GM19023 (cell line): ENCODE results near the gene SEPTIN6.

Source experiments
- ATAC-seq: cut with Tn5 transposase; IDR thresholded peaks from one replicate; pipeline ENCODE4 v1.9.1; 2021; ENCODE audit warnings: mild to moderate bottlenecking, moderate library complexity; ENCODE audit not compliant: unreplicated experiment

Gene SEPTIN6

DNA sequence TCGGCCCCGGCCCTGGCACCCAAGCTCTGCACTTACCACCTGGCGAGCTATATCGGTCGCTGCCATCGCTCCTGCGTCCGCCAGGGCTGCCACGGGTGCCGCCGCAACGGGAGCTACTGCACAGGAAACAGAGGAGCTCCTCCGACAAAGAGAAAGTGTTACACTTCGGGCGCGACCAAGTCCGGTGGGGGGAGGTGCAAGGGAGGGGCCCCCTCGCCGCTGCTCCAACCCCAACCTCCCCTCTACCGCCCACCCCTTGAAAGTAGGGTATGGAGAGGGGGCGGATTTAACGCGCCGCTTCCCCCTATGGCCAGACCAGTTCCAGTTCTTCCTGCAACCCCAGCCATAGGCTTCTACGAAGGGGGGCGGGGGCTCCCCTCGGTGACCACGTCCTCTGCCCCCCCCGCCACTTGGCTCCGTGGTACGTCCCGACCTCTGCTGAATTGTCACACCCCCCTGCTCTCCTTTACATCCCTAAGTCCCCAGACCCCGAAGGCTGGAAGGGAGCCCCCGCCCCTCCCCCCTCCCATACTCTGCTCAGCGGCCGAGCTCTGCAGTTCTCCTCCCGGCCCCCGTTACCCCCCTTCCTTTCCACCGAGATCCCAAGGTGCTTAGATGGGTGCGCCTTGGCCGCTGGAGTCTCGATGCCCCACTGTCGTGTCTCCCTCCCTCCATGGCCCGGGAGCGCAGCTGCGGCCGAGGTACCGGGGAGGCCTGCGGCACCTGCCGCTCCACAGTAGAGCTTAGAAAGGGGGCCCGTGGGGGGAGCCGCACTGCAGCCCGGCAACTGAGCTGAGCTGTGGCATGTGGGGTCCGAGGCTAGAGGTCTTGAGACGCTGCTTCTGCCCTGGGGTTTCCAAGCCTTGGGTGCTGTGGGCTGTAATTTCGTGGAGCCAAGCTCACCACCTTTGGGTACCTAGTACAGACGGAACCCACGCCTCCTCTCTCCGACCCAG, at the start of gene SEPTIN6:
Gene SEPTIN6 (minus strand): TSS at position 129 of the 956 bp plus-strand sequence. CDS start 63 bp downstream, at position 66.
- ATAC-seq, result peak; percentile 63

DNA sequence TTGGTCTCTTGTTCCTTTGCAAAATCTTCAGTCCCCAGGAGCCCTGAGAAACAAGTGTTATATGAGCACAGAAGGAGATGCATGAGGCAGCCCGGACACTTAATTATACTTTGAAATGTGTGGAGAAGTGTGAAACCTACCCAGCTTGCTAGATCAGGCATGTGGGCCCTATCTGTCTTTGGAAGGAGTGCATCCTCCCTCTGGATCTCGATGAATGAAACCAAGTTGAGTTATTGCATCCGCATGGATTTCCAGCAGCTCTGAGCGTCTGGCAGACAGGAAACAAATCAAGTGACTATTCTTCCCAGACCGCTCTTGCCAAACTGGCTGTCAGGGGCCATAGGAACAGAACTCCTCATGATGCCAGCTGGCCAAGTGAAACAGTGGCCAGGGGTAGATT, 45.8 kb upstream of the SEPTIN6 start:
- ATAC-seq, result no peak

DNA sequence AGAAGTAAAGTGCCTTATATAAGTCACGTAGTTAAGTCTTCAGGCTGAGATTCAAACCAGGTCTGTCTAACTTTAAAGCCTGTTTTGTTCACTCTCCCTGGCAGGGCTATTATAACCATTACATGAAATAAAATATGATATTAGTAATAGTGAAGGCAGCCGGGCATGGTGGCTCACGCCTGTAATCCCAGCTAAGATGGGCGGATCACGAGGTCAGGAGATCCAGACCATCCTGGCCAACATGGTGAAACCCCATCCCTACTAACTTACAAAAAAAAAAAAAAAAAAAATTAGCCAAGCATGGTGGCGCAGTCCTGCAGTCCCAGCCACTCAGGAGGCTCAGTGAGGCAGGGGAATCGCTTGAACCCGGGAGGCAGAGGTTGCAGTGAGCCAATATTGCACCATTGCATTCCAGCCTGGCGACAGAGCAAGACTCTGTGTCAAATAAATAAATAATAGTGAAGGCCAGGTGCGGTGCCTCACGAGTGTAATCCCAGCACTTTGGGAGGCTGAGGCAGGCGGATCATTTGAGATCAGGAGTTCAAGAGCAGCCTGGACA, 43.3 kb upstream of the SEPTIN6 start:
- ATAC-seq, result no peak

DNA sequence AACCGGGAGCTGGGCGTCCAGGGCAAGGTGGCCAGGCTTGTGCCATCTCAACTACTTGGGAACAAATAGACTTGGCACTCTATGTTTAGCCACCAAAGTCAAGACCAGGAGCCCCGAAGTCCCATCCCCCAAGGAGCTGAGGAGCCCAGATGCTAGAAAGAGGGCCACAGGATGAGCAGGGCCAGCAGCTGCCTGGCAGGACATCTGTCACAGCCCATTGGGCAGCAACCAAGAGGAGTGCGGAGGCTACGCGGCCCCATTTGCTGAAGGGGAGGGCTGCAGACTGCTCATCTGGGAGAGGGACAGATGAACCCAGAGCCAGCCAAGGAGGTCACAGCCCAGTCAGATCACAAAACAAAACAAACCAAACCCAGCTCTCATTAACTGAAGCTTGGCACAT, 42.5 kb upstream of the SEPTIN6 start:
- ATAC-seq, result no peak

DNA sequence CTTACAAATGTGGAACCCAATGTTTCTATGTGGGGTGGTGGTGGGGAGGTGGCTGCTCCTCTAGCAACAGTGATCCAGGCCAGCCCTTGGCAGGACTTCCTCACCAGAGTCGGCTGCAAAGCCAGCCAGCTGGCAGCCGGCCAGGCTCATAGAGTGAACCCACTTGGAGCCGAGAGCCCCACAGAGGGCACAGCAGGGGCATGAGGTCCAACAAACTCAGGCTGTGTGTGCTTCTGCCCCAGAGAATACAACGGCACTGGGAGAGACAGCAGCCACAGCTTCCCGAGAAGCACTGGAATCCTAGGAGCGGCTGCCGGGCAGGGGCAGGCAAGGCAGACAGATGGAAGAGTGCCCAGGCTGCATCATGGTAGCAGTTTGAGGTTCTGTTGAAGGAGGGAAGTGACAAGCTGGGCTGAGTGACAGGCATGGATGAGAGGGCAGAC, 42.0 kb upstream of the SEPTIN6 start:
- ATAC-seq, result no peak

DNA sequence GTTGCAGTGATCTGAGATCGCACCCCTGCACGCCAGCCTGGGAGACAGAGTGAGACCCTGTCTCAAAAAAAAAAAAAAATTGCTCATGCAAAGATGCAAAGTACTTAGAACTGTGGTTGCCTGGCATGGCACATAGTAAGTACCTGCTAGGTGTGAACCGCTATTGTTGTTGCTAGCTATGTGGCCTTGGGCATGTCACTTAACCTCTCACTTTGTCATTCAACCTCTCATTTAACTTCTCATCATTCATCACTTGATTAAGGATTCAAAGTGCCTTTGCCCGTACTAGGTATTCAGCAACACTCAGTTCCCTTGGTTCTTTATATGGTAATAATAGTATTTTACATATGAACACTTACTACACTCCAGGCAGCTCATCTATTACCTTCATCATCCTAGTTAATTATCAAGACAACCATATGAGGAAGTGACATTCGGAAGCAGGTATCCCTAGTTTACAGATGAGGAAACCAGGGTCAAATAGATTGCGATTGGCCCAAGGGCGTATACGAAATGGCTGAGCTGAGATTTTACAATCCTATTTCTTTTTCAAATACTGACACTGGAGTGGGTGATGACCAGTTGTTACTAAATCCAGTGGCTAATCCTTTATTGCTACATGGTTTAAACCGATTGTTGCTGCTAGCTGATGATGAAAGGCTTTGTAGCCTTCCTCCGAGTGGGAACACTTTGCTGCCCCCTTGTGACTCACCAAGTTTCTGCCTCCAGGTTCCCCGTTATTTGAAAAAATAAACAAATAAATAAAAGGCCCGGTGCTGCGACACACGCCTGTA, 36.6 kb upstream of the SEPTIN6 start:
- peak; percentile 60 for ATAC-seq

DNA sequence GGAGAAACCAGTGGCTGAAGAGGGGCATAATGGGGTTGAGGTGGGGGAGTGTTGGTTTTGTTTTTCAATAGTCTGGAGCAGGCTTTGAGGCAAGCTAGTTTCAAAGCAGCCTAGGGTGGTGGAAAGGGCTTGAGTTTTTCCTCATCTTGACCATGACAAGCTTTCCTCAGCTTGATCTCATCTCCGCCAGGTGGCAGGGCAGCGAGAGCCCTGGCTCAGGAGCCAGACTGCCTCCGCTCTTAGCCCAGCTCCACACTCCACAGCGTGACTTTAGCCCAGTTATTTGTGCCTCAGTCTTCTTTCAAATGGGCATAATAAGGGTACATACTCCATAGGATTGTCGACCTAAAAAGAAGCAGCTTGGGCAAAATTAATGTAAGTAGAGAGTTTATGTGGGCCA, 35.5 kb upstream of the SEPTIN6 start:
- no peak for ATAC-seq

DNA sequence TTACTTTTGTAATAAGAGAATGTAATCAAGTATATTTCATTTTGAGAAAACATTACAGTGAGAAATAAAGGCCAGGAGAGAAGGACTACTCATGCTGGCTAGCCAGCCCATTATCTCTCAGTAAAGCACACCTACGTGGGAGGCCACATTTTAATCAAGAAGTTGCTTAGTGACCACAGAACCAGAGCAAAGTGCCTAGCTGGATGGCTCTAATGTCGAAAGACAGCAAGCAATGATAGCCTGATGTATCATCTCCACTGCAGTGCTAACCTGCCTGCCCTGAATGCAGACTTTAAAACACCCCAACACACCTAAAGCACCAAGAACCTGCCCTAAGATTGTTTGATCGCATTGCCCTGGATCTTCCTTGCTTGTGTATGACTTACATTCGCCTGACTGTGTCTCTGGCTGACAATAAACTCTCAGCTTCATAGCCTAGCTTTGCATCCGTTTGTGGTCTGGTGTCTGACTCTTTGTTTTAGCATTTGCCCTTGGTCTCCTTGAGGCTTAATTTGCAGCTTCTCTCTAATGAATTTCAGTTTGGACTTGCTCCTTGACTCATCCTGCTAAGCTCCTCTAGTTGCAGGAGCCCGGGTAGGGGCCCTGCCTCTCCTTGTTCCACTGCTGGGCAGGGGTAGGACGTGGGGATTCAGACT, 34.1 kb upstream of the SEPTIN6 start:
- no peak for ATAC-seq

DNA sequence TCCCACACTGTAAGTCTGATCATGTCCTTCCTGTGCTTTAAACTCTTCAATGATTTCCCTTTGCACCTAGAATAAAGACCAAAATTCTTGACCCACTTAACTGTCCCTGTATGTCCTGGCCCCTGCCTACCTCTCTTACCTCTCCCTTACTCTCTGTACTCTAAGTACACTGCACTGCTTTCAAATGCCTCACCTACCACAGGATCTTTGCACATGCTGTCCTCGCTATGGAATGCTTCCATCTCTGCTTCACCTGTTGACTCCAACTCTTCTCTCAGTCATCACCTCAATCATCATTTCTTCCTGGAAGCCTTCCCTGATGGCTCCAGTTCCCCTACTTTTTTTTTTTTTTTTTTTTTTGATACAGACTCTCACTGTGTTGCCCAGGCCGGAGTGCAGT, 29.0 kb upstream of the SEPTIN6 start:
- no peak for ATAC-seq

DNA sequence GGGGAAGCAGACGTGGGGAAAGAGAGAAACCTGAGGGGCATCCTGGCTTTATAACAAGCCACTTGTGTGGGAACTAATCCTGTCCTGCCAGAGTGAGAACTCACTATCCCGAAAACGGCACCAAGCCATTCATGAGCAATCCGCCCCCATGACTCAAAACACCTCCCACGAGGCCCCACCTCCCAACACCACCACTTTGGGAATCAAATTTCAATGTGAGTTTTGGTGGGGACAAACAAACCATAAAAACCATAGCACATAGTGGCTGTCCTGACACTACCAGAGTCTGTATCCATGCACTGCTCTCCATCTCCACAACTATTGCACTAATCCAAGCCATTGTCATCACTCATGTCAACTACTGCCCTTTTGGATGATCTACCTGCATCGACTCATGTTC, 28.5 kb upstream of the SEPTIN6 start:
- no peak for ATAC-seq

DNA sequence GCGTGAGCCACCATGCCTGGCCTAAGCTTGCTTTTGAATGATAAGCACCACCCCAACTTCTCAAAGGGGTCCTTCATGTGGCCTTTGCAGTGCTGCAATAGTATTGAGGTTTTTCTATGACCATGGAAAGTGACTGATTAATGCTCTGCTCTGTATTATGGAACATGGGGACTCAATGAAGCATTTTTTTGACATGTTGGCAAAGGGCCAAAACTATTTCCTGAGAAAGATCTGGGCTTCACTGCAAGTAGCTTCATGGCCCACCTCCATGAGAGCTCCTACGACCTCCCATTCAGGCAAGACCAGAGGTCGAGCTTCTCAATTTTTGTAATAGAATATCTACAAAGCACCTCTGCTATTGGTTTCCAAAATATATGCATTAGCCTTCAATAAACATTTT, 16.7 kb upstream of the SEPTIN6 start:
- no peak for ATAC-seq

DNA sequence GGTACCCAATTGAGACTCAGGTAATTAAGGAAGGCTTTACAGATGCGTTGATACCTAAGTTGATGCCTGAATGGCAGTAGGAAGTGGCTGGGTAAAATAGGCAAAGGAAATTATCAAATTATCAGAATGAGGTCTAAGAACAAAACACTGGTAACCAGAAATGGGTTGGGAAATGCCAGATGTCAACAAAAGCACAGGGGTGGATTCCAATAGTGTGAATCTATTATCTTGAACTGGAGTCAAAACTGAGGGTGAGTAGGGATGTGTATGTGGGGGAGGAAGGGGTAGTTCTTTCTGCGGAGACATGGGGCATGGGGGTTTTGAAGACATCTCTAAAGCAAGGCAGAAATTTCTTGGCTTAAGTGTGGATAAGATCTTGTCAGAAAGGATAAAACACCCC, 16.0 kb upstream of the SEPTIN6 start:
- no peak for ATAC-seq

DNA sequence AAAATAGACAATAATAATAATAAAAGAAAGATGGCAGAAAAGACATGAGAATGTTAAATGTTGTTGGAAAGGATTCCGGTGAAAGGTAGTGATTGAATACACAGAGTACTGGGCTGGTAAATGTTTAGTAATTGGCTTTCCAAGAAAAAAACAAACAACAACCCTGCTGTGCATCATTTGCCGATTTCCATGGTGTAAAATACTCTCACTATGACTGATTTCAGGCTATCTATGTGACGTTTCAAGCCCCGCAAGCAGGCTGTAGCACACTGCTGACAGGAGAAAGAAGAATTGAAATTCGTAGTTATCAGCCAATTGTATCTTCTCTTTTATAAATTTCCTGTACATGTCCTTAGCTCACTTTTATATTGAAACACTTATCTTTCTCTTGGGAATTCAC, 13.6 kb upstream of the SEPTIN6 start:
- ATAC-seq, result no peak

DNA sequence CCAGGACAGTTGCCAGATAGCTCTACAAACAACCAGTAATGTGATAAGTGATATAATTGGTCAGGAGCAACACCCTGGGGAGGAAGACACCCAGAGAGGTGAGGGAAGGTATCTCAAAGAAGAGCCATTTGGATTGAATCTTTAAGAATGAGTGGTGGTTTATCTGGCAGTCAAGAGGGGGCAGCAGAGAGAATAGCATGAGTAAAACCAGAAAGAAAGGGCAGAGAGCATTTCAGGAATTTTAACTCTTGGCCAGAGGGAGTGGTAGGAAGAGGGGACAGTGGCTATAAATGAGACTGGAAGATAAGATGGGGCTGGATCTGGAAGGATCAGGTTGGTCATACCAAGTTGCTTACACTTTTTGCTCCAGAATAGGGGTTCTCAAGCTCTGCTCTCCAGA, 5.9 kb upstream of the SEPTIN6 start:
- no peak for ATAC-seq

DNA sequence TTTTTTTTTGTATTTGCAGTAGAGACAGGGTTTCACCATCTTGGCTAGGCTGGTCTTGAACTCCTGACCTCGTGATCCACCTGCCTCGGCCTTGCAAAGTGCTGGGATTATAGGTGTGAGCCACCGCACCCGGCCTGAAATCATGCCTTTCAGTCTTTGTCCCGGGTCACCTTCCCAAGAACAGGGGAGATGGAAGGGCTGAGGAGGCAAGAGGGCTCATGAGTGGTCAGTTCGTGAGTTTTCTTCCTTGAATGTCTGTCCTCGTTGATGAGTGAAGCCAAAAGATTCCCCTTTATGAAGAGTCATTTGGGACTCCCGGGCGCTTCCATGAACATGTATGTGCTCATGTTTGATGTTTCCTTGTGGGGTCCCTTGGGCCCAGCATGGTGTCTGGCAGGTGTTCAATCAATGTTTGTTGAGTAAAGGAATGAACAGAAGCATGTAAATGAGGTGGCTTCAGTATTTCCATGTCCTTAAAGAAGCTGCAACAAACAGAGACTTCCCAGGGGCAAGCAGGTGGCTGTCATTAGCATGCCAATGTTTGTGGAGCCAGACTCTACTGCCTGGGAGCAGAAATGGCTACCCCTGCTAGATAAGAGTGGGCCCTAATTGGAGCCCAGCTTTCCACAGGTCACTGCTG, 3.4 kb upstream of the SEPTIN6 start:
- no peak for ATAC-seq

DNA sequence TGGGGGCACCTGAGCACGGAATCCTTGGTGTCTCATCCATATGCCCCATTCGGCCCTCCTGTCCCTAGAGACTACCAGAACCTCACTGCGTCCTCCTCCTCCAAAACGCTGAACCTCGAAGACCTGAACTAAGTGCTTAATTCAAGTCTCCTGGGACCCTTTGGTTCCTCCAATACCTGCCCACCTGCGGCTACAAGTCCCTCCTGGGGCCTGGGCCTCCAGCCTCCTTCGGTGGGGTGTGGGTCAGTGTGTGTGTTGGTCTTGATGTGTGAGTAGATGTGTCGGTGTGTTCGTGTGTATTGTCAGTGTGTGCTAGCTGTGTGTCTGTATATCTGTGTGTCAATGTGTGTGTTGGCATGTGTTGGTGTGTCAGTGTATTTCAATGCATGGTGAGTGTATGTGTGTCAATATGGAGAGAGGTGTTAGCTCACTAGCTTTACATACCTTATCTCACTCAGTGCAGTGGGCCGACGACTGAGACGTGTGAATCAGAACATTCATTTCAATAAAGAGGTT, 2.6 kb upstream of the SEPTIN6 start:
- no peak for ATAC-seq

DNA sequence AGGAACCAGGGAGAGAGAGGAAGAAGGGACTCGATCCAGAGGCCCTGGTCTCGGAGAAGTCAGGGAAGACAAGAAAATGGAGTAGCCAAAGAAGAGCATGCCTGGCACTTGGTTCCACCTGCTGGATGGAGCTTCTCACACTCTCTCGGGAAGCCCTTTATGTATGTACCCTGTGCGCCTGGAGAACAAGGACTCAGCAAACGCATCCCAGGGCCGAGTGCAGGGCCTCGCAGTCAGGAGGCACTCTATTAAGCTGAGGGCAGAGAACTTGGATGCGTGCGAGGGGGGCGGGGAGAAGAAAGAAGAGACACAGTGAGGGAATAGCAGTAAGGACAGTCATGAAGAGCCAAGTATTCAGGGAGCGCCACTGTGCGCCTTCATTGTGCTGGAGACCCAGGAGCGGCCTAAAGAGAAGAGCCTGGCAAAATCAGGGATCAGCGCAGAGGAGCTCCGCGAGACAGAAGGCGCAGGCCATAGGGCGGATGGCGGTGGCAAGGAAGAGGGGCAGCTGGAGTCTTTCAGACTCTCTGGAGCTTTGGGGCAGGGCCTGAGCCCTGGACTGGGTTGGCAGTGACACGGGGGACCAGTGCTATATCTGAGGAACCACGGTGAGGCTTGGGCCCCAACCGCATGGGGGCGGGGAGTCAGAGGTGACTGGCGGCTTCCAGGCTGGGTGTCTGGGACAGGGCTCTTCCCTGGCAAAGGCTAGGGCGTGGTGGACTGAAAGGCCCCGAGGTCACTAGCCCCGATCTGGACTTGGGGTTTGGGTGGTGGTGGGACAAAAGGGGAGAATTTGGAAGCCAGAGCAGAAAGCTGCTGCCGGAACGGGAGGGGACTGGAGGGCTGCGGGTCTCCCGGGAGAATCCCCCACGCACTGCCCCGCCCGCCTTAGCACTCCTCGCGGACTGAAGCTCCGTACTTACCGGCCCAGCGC, 1.9 kb upstream of the SEPTIN6 start:
- no peak for ATAC-seq

DNA sequence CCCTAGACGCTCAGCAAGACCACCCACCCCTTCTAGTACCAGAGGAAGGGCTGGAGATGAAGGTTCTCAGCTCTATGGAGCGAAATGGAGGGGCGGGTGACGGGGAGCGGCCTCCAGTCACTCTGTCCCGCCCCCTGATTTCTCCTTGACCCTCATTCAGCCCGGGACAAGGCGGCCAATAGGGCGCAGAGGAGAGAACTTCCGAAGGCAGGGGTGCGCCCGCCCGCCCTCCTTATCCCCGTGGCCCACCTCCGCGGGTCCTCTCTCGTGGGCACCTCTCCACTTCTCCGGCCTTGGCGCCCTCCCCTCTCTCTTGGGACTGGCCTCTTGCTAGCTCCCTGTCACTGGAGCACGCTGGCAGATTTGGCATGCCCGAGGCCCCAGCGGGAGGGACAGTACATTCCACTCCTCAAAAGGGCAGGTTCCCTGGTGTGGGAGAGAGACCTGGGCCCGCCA, 1.1 kb upstream of the SEPTIN6 start:
- ATAC-seq, result no peak
